ENCODE results near the gene ATXN7L3B.
"Not testable (repeated sequence)": the region's sequence is repeated elsewhere in the genome, so short reads cannot be mapped to it uniquely, and the experiment has no call there.

Gene ATXN7L3B, protein sequence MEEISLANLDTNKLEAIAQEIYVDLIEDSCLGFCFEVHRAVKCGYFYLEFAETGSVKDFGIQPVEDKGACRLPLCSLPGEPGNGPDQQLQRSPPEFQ

DNA sequence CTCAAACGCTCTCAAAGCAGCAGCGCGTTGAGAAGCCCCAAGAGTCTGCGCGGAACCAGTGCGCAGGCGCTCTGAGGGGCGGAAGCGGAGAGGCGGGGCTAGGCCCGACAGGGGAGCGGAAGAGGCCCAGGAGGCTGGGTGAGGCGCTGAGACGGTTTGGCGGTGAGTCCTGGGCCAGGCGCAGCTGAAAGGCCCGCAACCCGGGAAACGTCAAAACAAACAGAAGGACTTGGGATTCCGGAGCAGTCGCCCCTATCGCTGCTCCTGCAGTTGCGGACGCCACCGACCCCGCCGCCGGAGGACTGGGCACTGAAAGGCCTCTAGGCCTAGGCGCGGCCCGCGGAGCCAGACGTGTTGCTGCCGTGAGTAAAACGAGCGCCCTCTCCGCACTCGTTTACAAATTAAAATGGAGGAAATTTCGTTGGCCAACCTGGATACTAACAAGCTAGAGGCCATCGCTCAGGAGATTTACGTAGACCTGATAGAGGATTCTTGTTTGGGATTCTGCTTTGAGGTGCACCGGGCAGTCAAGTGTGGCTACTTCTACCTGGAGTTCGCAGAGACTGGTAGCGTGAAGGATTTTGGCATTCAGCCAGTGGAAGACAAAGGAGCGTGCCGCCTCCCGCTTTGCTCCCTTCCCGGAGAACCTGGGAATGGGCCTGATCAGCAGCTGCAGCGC is at the start of gene ATXN7L3B:
ATXN7L3B (plus strand) TSS at position 129 of the 679 bp plus-strand sequence; CDS start at position 407, 278 bp downstream.
- H3K27ac ChIP-seq = peak within 1 kb of the TSS; percentile 95
- TF ChIP-seq, protein P1, sequence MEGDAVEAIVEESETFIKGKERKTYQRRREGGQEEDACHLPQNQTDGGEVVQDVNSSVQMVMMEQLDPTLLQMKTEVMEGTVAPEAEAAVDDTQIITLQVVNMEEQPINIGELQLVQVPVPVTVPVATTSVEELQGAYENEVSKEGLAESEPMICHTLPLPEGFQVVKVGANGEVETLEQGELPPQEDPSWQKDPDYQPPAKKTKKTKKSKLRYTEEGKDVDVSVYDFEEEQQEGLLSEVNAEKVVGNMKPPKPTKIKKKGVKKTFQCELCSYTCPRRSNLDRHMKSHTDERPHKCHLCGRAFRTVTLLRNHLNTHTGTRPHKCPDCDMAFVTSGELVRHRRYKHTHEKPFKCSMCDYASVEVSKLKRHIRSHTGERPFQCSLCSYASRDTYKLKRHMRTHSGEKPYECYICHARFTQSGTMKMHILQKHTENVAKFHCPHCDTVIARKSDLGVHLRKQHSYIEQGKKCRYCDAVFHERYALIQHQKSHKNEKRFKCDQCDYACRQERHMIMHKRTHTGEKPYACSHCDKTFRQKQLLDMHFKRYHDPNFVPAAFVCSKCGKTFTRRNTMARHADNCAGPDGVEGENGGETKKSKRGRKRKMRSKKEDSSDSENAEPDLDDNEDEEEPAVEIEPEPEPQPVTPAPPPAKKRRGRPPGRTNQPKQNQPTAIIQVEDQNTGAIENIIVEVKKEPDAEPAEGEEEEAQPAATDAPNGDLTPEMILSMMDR (conservative IDR thresholded peaks at IDR 0.05) = no peak
- peak; percentile 100 for TF ChIP-seq ZFX (IDR thresholded peaks at IDR 0.05)

DNA sequence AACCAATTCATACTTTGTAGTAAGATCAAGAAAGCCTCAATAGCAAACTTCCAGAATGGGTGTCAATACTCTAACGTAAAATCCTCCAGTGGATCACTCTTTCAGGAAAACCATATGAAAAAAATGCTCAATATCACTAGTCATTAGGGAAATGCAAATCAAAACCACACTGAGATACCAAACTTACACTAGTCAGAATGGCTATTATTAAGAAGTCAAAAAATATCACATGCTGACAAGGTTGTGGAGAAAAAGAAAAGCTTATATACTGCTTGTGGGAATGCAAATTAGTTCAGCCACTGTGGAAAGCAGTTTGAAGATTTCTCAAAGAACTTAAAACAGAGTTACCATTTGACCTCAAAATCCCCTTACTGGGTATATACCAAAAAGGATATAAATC is 49.5 kb upstream of the ATXN7L3B start:
- no peak for TF ChIP-seq ZFX (IDR thresholded peaks at IDR 0.05)
- TF ChIP-seq, protein P1 (conservative IDR thresholded peaks at IDR 0.05) = no peak
- no peak overlapping the region for H3K27ac ChIP-seq

DNA sequence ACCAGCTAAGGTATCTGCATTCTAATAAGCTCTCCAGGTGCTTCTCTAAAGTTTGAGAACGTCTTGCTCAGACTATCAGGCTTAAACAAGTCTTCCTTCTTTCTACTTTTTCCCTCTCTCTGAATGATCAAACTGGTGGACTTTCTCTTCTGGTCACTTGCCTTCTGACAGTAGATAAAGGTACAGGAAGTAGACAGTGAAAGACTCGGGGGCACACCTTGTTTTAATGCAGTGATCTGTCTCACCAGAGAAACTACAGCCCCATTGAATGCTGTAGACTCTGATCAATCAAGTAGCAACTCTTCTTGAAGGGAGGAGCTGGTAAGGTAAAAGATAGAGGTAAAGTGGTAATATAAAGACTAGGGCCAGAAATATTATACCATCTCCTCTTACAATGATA is 48.1 kb upstream of the ATXN7L3B start:
- no peak for TF ChIP-seq ZFX (IDR thresholded peaks at IDR 0.05)
- TF ChIP-seq, protein P1 (conservative IDR thresholded peaks at IDR 0.05) = no peak
- no peak overlapping the region for H3K27ac ChIP-seq

DNA sequence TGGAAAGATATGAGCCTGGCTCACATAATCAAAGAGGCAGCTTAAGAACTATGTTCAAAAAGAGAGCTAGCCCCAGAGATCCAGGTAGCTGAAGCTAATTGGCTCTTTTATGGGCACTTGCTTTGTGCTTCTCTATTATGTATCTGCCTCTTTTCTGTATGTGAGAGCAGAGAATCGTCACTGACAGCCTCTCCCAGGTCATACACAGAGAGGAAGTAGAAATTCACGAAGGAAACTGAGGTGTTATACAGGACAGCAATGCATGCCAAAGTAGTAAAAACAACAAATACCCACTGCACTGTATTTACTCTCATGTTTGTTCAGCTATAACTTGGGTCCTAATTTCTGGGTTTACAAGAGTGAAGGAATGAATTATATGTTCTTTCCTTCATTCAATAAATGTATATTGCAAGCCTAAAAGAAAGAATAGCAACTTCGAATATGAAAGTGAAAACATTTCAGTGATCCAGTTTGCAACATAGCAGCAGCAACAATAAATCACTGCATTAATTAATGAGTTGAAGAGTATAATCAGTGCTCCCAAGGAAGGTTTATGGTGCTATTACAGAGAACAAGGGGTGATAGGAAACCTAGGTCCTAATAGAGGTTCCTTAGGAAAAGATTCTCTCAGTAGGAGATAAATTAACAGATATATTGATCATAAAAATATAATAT is 47.1 kb upstream of the ATXN7L3B start:
- no peak overlapping the region for H3K27ac ChIP-seq
- no peak for TF ChIP-seq ZFX (IDR thresholded peaks at IDR 0.05)
- TF ChIP-seq, protein P1 (conservative IDR thresholded peaks at IDR 0.05) = no peak

DNA sequence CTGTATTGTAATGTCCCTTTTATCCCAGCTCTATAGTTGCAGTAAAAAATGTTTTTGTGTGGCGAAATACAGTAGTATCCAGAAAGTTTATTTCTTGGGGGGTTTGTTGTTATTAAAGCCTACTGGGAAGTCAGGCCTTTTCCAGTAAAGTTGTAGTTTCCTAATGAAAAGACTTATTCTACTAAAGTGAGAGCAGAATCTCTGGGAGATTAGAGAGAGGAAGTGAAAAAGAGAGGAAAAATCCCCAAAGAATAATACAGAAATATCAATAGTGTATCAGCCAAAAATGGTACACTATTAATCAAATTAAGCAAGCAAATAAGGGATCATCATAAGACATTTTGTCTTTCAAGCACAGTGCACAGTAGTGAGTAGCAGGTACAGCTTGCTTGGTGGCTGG is 46.3 kb upstream of the ATXN7L3B start:
- H3K27ac ChIP-seq = no peak overlapping the region
- TF ChIP-seq ZFX (IDR thresholded peaks at IDR 0.05) = no peak
- TF ChIP-seq, protein P1 (conservative IDR thresholded peaks at IDR 0.05) = no peak

DNA sequence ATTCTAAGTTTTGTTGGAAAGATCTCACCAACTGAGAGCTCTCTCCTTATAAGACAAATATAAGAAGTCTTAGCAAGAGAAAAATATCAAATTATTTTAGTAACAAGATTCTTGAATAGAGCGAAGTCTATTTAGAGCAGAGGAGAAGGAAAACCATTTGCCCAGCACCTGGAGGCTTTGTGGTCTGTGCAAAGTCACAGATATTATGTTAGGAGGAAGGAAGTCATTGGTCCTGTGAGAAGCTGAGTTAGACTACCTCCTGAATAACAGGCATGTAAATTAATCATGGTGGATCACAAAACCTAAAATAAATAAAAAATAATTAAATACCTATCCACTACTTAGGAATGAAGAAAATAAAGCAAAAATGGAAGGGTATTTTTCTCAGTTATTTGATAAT is 38.4 kb upstream of the ATXN7L3B start:
- TF ChIP-seq, protein P1 (conservative IDR thresholded peaks at IDR 0.05) = no peak
- TF ChIP-seq ZFX (IDR thresholded peaks at IDR 0.05) = no peak
- H3K27ac ChIP-seq = no peak overlapping the region

DNA sequence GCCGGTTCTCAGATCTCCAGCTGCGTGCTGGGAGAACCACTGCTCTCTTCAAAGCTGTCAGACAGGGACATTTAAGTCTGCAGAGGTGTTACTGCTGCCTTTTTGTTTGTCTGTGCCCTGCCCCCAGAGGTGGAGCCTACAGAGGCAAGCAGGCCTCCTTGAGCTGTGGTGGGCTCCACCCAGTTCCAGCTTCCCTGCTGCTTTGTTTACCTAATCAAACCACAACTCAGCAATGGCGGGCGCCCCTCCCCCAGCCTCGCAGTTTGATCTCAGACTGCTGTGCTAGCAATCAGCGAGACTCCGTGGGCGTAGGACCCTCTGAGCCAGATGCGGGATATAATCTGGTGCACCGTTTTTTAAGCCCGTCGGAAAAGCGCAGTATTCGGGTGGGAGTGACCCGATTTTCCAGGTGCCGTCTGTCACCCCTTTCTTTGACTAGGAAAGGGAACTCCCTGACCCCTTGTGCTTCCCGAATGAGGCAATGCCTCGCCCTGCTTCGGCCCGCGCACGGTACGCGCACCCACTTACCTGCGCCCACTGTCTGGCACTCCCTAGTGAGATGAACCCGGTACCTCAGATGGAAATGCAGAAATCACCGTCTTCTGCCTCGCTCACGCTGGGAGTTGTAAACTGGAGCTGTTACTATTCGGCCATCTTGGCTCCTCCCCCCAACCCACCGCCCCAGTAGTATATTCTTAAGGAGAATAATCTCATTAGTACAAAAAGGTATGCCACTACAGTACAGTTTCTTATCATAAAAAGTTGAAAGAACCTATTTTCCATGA is 28.6 kb upstream of the ATXN7L3B start:
- H3K27ac ChIP-seq = not testable (repeated sequence)
